Inflammatory macrophage treated with lipopolysaccharide for 1 hour (primary cell): ENCODE data around the gene NTMT1.
"Not testable (repeated sequence)": the region's sequence is repeated elsewhere in the genome, so short reads cannot be mapped to it uniquely, and the experiment has no call there.

ENCODE experiments used
- DNase-seq, 2 donors: peaks; one replicate each; pipeline ENCODE4 v3.0.0-alpha.2; 2020 to 2022

NTMT1 gene

GRCh38 chr9:129655696-129656095 is 29.7 kb downstream of the NTMT1 start:
- peak; percentile 18 to 37 for DNase-seq

DNA sequence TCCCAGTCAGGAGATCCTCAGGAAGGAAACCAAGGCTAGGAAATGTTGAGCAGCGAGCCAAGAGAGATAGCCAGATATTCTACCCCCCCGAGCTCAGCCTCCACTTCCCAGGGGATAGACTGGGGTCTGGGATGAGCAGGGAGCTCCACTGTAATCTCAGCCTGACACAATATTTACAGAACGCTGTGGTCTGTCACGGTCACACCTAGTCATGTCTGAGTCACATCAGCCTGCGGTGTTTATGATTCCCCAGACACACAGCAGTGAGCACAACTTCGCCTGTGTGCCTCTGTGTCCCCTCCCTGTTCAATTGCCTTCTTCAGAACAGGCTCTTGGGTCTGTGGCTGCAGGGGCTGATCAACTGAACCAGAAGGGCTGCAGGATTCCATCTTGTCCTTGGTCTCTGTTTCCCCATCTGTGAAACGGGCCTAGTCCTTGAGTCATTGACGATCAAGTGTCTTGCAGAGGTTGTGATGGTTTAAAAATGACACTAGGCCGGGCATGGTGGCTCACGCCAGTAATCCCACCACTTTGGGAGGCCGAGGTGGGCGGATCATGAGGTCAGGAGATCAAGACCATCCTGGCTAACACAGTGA is 30.9 kb downstream of the NTMT1 start:
- DNase-seq: no peak

- no peak for DNase-seq
Measured at GRCh38 chr9:129661029-129661428, 35.1 kb downstream of the NTMT1 start.

DNA sequence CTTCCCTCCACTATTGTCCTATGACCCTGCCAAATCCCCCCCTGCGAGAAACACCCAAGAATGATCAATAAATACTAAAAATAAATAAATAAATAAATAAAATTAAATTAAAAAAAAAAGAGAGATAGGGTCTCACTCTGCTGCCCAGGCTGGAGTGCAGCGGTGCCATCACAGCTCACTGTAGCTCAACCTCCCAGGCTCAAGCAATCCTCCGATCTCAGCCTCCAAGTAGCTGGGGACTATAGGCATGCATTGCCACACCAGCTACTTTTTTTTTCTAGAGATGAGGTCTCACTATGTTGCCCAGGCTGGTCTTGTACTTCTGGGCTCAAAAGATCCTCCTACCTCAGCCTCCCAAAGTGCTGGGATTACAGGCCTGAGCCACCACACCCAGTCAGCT is 36.3 kb downstream of the NTMT1 start:
- DNase-seq: not testable (repeated sequence)

DNA sequence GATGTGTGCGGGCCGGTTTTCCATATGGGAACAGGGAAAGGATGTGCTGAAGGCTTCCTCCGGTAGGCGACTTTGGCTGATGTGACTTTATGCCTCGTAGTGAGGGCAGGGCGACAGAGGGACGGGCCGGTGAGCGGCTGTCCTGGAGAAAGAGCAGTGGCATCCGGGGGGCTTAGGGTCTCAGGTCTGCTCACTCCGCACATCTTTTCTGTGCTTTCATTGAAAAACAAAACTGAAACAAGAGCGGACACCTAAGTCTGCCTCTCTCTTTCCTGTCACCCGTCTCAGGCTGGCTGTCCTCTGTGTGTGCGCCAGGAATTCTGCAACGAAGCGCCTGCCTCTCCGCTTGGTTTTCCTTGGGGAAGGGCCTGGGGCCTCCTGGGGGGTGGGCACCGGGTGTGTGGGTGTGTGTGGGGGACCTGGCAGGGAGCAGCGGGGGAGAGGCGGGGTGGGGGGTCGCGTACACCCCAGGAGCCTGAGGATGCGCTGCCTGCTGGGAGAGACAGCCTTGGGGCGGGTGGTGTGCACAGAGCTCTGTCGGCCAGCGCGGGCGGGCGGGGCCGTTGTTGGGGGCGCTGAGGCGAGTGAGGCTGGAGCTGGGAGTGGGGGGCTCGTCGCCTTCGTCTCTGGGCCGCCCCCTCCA is 38.9 kb downstream of the NTMT1 start:
- DNase-seq: no peak

DNA sequence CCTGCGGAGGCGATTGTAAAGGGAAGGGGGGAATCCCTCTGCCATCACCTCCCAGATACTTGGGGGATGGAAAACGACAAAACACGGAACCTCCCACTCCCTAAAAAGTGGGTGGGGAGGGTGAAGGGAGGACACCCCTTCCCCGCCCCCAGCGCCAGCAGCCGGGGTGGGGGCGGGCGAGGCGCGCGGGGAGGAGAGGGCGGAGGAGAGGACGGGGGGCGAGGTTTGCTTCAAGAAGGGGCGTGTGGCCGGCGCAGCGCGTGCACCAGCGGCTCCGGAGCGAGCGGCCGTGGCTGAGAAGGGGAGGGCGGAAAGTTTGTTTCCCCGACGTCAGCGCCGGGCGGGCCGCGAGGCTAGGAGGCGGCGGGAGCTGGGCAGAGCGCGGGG is 39.4 kb downstream of the NTMT1 start, which contains the start of gene PRRX2:
Gene PRRX2 (plus strand): TSS at position 259 of the 387 bp plus-strand sequence. CDS start 221 bp downstream, outside the sequence.
- DNase-seq: peak in 1 of 2 donors; percentile 21

GRCh38 chr9:129665814-129666520 is 40.0 kb downstream of the NTMT1 start:
- DNase-seq: no peak

DNA sequence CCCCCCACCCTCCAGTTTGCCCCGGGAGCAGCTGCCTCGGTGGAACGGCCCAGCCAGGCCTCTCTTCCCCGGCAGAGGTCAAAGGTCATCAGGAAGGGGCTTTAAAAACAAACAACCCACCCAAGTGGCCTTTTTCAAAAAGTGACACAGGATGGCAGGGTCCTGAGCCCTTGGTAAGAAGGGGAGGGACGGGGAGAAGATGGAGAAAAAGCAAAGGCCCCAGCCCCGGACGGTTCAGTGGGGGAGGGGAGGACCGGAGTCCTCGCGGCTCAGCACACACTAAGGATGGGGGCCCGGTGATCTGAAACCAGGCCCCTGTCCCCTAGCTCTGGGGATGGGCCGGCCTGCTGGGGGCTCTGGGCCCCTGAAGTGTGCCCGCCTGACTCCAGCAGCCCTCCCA is 40.6 kb downstream of the NTMT1 start:
- DNase-seq: no peak

DNA sequence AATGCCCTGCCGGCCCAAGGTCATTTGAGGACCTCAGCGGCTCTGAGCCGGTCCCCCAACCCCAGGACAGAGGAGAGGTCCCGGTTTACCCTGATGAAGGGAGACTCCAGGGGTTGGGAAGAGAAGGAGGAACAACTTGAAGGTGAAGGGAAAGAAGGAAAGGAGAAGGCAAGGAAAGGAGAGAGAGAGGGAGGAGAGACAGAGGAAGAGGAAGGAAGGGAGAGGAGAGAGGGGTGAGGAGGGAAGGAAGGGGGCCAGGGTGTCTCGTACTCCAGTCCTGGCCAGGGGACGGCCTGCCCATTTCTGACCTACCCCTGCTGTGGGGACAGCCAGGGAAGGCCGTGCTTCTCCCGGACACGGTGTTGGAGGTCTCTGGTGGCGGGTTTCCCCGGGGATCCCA is 41.4 kb downstream of the NTMT1 start:
- no peak for DNase-seq

DNA sequence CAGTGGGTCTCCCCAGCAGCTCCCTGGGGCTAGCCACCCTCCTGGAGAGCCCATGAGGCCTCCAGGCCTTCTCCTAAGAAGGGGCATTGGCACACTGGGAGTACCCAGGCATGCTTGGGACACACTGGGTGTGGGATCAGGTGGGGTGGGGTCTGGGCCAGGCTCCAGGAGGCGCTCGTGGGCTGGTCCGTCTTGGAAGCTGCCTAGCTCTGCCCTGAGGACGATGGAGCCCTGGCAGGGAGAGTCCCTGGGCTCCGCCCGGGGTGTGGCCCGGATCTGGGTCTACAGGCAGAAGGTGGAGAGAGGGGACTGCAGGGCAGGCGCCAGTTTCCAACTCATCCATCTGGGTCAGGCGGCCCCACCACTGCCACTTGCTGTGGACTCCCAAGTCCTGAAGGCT is 41.9 kb downstream of the NTMT1 start:
- DNase-seq: no peak

DNA sequence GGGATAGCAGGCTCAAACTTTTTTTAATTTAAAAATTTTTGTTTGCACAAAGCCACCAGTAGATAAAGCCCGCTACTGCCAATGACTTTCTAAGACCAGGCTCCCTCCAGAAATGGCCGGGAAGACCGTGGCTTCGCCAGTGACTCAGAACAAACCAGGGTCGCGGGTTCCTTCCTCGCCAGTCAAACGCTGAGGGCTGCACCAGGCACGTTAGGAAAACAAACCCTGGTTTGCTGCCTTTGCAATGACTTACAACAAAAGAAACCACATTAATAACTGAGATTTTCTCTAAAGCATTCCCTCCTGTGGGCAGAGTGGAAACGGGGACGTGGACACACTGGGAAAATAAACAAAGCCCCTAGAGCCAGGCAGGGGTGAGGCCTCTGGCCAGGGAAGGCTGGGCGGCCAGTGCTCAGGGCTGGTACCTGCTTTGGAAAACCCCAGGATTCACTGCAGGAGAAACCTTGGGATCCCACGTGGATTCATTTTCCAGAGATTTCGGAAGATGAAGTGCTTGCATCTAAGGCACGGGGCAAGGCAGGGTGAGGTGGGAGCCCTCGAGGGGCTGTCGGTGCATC is 43.3 kb downstream of the NTMT1 start:
- no peak for DNase-seq

DNA sequence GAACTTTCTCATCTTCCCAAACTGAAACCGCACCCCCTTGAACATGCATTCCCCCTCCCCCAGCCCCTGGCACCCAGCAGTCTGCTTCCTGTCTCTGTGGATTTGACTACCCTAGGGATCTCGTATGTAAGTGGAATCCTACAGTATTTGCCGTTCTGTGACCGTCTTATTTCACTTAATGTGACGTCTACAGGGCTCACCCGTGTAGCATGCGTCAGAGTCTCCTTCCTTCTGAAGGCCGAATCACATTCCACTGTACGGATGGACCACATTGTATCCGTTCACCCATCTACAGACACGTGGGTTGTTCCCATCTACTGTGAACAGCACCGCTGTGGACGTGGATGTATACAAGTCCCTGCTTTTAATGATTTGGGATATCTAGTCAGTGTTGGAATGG is 44.0 kb downstream of the NTMT1 start:
- no peak for DNase-seq

- DNase-seq: no peak
Measured at GRCh38 chr9:129671065-129671464, 45.1 kb downstream of the NTMT1 start.

DNA sequence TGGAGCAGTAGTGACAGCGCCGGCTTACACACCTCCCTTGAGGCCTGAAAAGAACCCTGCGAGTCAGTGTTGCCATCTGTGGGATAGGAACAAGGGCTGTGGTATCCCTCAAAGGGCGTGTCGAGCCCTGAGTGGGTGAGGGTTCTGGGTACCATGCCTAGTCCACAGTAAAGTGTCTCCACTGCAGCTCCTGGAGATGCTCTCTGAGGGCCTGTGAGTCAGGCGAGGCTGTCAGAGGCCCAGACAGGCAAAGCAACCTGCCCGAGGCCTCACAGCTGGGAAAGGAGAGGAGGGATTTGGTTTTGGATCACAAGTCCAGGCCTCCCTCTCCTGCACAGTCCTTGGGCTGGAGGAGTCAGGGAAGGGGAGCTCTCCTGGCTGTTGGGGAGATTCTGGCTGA is 45.6 kb downstream of the NTMT1 start:
- no peak for DNase-seq

- DNase-seq: no peak
Measured at GRCh38 chr9:129672702-129673101, 46.7 kb downstream of the NTMT1 start.

DNA sequence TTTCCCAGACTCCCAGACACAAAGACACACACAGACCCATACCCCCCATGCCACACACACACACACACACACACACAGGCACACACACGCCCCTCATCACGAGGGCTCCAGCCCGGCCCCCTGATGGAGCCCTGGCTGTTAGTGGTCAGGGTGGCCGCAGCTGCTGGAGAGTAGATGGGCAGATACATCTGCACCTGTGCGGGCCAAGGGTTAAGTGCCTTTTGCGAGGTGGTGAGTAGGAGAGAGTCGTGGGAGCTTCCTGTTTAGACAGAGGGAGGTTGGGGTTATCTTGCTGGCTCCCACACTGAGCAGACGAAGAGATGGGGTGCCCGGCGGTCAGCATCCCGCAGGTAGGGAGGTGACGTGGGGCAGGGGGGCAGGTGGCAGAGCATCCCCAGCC is 47.6 kb downstream of the NTMT1 start:
- no peak for DNase-seq

GRCh38 chr9:129674229-129674628 is 48.3 kb downstream of the NTMT1 start:
- no peak for DNase-seq

GRCh38 chr9:129675620-129676019 is 49.7 kb downstream of the NTMT1 start:
- no peak for DNase-seq

GRCh38 chr9:129676287-129676686 is 50.3 kb downstream of the NTMT1 start:
- no peak for DNase-seq

DNA sequence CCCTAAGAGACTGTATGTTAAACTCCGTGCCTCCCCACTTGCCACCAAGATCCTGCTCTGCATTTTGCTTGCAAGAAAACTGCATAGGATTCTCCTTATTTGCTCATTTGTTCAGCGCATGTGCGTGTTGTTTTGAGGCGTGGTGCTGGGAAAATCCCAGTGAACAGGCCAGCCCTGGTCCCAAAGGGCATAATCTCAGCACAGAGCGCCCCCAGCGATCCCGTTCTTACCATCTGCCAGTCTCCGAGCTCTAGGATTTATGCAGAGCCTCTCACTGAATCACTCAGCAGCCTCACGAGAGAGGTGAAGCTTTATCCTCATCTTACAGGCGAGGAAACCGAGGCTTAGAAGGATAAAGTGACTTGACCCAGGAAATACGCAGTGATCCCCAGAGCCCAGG is 51.0 kb downstream of the NTMT1 start:
- DNase-seq: no peak

DNA sequence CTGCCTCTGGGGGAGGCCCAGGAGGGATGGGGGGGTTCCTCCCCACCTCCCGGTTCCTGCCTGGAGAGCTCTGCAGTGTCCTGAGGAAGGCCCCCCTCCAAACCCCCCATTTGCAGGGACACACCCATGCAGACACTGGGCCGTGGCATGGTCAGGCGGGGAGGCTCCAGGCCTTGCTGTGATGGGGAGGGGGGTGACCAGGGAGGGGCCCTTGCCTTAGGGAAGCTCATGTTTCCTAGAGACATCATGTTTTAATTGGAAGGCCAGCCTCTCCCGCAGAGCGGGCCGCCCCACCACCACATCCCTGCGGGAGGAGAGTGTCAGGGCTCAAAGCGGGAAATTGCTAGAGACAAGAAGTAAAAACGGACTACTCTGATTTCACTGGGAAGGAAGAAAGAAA is 51.5 kb downstream of the NTMT1 start:
- DNase-seq: no peak

DNA sequence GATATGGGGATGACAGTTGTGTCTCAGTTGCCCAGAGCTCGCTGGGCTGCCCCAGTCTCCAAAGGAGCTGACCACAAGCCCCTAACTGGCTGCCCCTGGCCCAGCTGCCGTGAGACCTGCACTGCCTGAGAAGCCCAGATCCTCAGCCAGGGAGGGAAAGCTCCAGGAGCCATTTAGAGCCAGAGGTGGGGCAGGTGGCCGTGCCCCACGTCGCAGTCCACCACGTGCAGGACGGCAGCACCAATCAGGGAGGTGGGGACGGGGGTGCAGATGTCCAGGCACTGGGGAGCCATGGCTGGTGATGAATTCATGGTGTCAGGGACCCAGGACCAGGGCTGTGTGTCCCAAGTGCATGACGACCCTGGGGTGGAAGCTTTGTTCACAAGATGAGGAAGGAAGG is 52.9 kb downstream of the NTMT1 start:
- no peak for DNase-seq

DNA sequence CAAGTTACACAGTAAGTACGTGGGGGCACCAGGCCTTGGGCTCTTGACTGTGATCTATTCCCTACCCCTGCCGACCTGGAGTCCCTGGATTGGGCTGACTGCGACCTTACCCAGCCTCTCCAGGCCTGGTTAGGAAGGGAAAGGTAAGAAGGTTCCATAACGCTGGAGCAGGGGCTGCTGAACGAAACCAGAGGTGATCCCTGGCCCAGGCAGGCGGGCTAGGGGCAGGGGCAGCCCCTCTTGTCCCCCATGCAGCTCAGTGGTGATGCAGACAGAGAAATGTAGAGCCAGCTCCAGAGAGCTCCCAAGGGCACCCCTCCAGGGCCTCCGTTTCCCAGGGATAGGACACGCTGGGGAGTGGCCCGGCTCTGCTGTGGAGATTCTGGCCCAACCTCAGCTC is 53.6 kb downstream of the NTMT1 start:
- DNase-seq: no peak

DNA sequence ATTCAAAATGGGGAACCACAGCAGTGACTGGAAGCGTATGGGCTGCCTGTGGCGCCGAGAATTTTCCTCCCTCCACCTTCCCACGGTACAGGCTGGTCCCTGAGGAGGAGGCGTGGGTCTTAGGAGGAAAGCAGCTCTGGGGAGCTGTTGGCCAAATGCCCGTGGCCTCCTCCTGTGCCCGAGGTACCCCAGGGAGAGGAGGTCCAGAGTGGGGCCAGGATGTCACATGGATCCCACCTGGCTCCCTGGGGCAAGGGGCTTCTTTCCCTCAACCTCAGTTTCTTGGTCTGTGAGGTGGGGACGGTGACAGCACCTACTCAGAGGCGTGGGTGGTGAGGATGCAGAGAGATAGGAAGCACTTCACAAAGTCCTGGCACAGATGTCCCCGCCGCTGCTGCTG is 56.0 kb downstream of the NTMT1 start:
- DNase-seq: no peak
